Adipocyte (in vitro differentiated cells): ENCODE measurements around the gene SERINC5.

Source experiments
- DNase-seq: peaks from one replicate; pipeline ENCODE4 v3.0.0-alpha.2; 2015; ENCODE audit warnings: low read depth
- H3K27me3 ChIP-seq: replicated peaks from 2 replicates; pipeline ENCODE4 v1.7.0; 2013; ENCODE audit warnings: mild to moderate bottlenecking, low read length, moderate library complexity; ENCODE audit not compliant: control insufficient read depth, insufficient read depth
- H3K36me3 ChIP-seq: 2 replicates; pipeline ENCODE4 v1.7.0; 2013; ENCODE audit warnings: low read length, mild to moderate bottlenecking, moderate library complexity; ENCODE audit not compliant: control insufficient read depth, insufficient read depth, severe bottlenecking
- H3K4me1 ChIP-seq: 2 replicates; pipeline ENCODE4 v1.7.0; 2013; ENCODE audit warnings: mild to moderate bottlenecking, low read length, moderate library complexity; ENCODE audit not compliant: control insufficient read depth, insufficient read depth
- H3K4me3 ChIP-seq: 2 replicates; pipeline ENCODE4 v1.7.0; 2013; ENCODE audit warnings: mild to moderate bottlenecking, low read length, moderate library complexity
- H3K9ac ChIP-seq: 2 replicates; pipeline ENCODE4 v1.7.0; 2013; ENCODE audit warnings: mild to moderate bottlenecking, low read length, moderate library complexity
- H3K9me3 ChIP-seq: 2 replicates; pipeline ENCODE4 v1.7.0; 2013; ENCODE audit warnings: mild to moderate bottlenecking, low read length, moderate library complexity; ENCODE audit not compliant: control insufficient read depth

The SERINC5 gene

GRCh38 chr5:80225934-80226326 is 29.9 kb downstream of the SERINC5 start:
- Histone ChIP-seq H3K9me3 (no peaks in the 10 kb centered on the region), H3K27me3 (no peaks in the 10 kb centered on the region), H3K36me3 (no peaks in the 10 kb centered on the region), H3K4me1 (peaks cover 6% of the 10 kb centered on the region), H3K4me3 (no peak overlapping the region), H3K9ac (no peak overlapping the region)
- DNase-seq: no peak

GRCh38 chr5:80225189-80225933 is 30.5 kb downstream of the SERINC5 start:
- H3K27me3 ChIP-seq: no peaks in the 10 kb centered on the region
- no peak for DNase-seq
- H3K36me3 ChIP-seq: peaks cover under 1% of the 10 kb centered on the region
- no peak overlapping the region for H3K4me3 ChIP-seq
- H3K4me1 ChIP-seq: peaks cover 6% of the 10 kb centered on the region
- no peak overlapping the region for H3K9ac ChIP-seq
- no peaks in the 10 kb centered on the region for H3K9me3 ChIP-seq

GRCh38 chr5:80223561-80223960 is 32.3 kb downstream of the SERINC5 start:
- Histone ChIP-seq H3K4me3 (no peak overlapping the region), H3K4me1 (no peaks in the 10 kb centered on the region), H3K9ac (no peak overlapping the region), H3K36me3 (peaks cover 4% of the 10 kb centered on the region), H3K9me3 (no peaks in the 10 kb centered on the region), H3K27me3 (no peaks in the 10 kb centered on the region)
- no peak for DNase-seq

- H3K4me1 ChIP-seq: peaks cover 10% of the 10 kb centered on the region
- H3K9ac ChIP-seq: no peak overlapping the region
- H3K9me3 ChIP-seq: no peaks in the 10 kb centered on the region
- no peak overlapping the region for H3K4me3 ChIP-seq
- no peaks in the 10 kb centered on the region for H3K27me3 ChIP-seq
- DNase-seq: no peak
- H3K36me3 ChIP-seq: peaks cover 4% of the 10 kb centered on the region
These were observed 35.5 kb downstream of the SERINC5 start for GRCh38 chr5:80220245-80220897.

- Histone ChIP-seq H3K9ac (no peak overlapping the region), H3K4me1 (peaks cover 15% of the 10 kb centered on the region), H3K4me3 (no peak overlapping the region), H3K9me3 (no peaks in the 10 kb centered on the region), H3K27me3 (no peaks in the 10 kb centered on the region), H3K36me3 (peaks cover 4% of the 10 kb centered on the region)
- DNase-seq: no peak
These were observed 36.5 kb downstream of the SERINC5 start for GRCh38 chr5:80219391-80219790.

GRCh38 chr5:80217667-80218066 is 38.2 kb downstream of the SERINC5 start:
- no peak overlapping the region for H3K4me3 ChIP-seq
- no peaks in the 10 kb centered on the region for H3K27me3 ChIP-seq
- H3K9ac ChIP-seq: no peak overlapping the region
- DNase-seq: no peak
- peaks cover 4% of the 10 kb centered on the region for H3K36me3 ChIP-seq
- H3K4me1 ChIP-seq: peaks cover 15% of the 10 kb centered on the region
- H3K9me3 ChIP-seq: no peaks in the 10 kb centered on the region

- no peaks in the 10 kb centered on the region for H3K27me3 ChIP-seq
- H3K4me3 ChIP-seq: no peak overlapping the region
- DNase-seq: no peak
- peaks cover 15% of the 10 kb centered on the region for H3K4me1 ChIP-seq
- no peak overlapping the region for H3K9ac ChIP-seq
- H3K9me3 ChIP-seq: no peaks in the 10 kb centered on the region
- peaks cover 4% of the 10 kb centered on the region for H3K36me3 ChIP-seq
These were observed 38.9 kb downstream of the SERINC5 start for GRCh38 chr5:80216753-80217596.

GRCh38 chr5:80216096-80216495 is 39.8 kb downstream of the SERINC5 start:
- Histone ChIP-seq H3K36me3 (peaks cover 4% of the 10 kb centered on the region), H3K4me3 (no peak overlapping the region), H3K9me3 (no peaks in the 10 kb centered on the region), H3K4me1 (peaks cover 15% of the 10 kb centered on the region), H3K9ac (no peak overlapping the region), H3K27me3 (no peaks in the 10 kb centered on the region)
- DNase-seq: no peak

GRCh38 chr5:80215523-80215922 is 40.3 kb downstream of the SERINC5 start:
- no peak for DNase-seq
- Histone ChIP-seq H3K36me3 (peaks cover 4% of the 10 kb centered on the region), H3K4me1 (peaks cover 15% of the 10 kb centered on the region), H3K4me3 (no peak overlapping the region), H3K27me3 (no peaks in the 10 kb centered on the region), H3K9me3 (no peaks in the 10 kb centered on the region), H3K9ac (no peak overlapping the region)

DNA sequence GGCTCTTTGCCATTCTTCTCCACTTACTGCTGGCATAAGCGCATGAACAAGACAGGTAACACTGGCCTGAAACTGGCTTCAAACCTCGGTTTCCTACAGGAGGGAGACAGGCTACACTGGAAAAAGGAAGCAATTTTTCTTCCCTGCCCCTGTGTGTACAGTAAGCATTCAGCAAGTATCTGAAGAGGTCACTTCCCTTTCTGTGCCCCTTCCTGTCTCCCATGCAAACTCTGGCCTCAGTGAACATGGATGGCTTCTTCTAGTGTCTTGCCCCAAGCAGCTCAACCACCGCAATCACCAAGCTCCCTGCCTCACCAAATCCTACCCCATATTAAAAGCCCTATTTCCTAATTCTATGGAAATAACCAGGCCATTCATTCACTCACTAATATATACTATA is 42.4 kb downstream of the SERINC5 start:
- peaks cover 15% of the 10 kb centered on the region for H3K4me1 ChIP-seq
- H3K4me3 ChIP-seq: no peak overlapping the region
- H3K9me3 ChIP-seq: no peaks in the 10 kb centered on the region
- no peak for DNase-seq
- H3K9ac ChIP-seq: no peak overlapping the region
- no peaks in the 10 kb centered on the region for H3K36me3 ChIP-seq
- no peaks in the 10 kb centered on the region for H3K27me3 ChIP-seq

DNA sequence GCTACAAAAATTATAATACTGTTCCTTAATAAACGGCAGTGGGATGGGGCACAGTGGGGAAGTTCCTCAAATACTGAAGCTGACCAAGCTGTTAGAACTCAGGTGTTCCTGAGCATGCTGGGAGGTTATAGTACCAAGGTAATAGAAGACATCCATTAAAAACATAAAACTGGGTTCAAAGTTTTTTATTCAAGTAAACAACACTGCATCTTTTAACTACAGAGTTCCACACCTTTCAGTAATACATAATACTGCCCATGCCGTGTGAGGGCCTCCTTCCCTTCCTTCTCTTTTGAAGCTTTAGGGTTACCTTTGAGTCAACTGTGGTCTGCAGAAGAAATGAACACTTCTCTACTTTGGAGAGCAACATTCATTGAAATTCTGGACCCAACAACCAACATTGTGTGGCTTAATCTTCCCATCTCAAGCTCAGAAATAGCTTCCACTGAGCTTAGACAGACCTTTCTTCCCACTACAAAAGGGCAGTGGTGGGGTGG is 43.6 kb downstream of the SERINC5 start:
- Histone ChIP-seq H3K9me3 (no peaks in the 10 kb centered on the region), H3K9ac (no peak overlapping the region), H3K27me3 (no peaks in the 10 kb centered on the region), H3K4me1 (peaks cover 24% of the 10 kb centered on the region), H3K4me3 (no peak overlapping the region), H3K36me3 (no peaks in the 10 kb centered on the region)
- no peak for DNase-seq
